ENCODE data around the gene SPSB4. TPM values are rescaled to one million over a fixed set of nuclear protein-coding genes. Genes with fewer than 3 reads are reported as not detected.

Gene SPSB4
- total RNA-seq, 1 experiment from 2014 or later = 0.05 TPM

DNA sequence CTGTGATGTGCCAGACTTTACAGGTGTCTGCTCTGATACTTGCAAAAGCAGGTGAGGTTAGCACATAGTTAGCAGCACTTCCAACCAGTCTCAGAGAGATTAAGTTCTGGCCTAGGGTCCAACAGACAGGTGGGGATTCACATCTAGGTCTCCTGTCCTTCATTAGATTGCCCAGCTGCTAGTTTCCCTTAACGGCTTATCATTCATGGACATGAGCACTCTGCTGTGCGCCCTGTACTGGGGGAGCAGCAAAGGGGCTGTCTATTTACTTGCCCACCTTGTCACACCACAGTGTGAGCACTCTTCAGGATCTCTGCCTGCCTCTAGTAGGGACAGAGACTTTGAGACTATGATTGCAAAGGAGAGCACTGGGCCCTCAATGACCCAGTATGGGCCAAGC is 8.7 kb downstream of the SPSB4 start:
- Histone ChIP-seq H3K9me3 (replicated peaks) (no peaks in the 10 kb centered on the region), H3K27me3 (replicated peaks) (peaks cover 8% of the 10 kb centered on the region; the same call in 1 of the 2 replicates), H3K36me3 (no peaks in the 10 kb centered on the region), H3K4me1 (replicated peaks) (no peaks in the 10 kb centered on the region), H3K27ac (no peak overlapping the region), H3K4me3 (no peak overlapping the region)
- DNase-seq (ENCODE audit: low read depth in 1 of 2, low spot score in 2 of 2) = no peak

DNA sequence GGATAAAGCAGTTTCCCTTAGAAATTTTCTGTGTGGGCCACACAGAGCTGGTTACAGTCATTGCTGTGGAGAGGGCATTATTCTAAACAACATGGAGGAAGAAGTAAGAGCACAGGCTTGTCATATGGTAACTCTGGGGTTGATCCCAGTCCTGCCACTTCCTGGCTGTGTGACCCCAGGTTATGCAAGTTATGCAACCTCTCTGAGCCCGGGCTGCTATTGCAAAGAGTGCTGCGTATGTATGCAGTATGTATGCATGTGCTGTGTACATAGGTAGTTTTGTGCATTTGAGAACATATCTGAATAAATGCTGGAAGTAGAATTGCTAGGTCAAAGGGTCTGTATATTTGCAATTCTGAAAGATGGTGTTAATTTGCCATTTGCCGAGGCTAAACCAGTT is 9.2 kb downstream of the SPSB4 start:
- H3K4me3 ChIP-seq = no peak overlapping the region
- no peak overlapping the region for H3K27ac ChIP-seq
- H3K9me3 ChIP-seq (replicated peaks) = no peaks in the 10 kb centered on the region
- peaks cover 8% of the 10 kb centered on the region; the same call in 1 of the 2 replicates for H3K27me3 ChIP-seq (replicated peaks)
- no peaks in the 10 kb centered on the region for H3K4me1 ChIP-seq (replicated peaks)
- no peak for DNase-seq (ENCODE audit: low read depth in 1 of 2, low spot score in 2 of 2)
- no peaks in the 10 kb centered on the region for H3K36me3 ChIP-seq

DNA sequence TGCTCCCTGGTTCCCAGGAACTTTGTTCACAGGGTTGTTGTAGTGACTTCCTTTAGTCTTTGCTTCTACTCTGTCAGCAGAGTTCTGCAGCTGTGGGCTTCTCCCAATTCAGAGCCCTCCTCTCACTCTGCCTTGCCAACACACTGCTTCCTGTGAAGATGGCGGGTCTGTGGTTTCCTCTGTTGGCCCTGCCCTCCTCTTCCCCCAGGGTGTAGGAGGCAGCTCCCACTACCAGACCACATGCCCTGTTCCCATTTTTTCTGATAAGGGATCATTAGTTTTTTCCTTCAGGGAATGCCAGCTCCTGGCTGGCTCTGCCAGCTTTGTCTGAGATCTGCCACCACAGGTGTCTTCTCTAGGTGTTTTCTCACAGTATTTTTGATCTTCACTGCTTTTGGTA is 12.7 kb downstream of the SPSB4 start:
- Histone ChIP-seq H3K27me3 (replicated peaks) (peaks cover 6% of the 10 kb centered on the region; the same call in 1 of the 2 replicates), H3K4me1 (replicated peaks) (no peaks in the 10 kb centered on the region), H3K4me3 (no peak overlapping the region), H3K9me3 (replicated peaks) (no peaks in the 10 kb centered on the region), H3K36me3 (no peaks in the 10 kb centered on the region), H3K27ac (no peak overlapping the region)
- DNase-seq (ENCODE audit: low read depth in 1 of 2, low spot score in 2 of 2) = no peak

DNA sequence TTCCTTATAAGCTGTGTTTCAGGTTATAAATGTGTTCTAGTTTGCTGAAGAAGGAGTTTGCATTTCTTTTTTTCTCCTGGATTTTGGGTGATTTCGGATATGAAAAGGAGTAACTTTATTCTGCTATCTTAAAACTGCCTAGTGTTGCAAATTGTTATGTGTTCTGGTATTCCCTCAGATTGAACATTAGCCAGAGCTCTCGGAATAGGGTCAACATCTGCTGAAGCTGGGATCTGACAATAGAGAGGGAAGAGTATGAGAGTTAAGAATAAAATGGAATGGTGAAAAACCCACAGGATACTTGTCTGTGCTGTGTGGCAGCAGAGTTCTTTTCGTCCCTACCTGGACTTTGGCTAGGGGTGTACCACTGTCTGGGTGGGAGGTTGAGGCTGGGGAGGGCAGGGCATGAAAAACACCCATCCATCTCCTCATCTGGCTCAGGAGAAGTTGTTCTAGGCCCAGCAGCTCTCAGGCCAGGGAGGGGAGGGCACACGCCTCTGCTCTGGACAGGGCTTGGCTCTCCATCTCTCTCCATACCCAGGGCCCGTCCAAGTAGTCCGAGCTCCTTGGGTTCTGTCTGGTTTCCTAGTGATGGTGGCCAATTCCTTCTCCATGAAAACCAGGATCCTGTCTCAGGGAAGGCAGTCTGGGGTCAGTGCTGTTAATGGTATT is 13.2 kb downstream of the SPSB4 start:
- Histone ChIP-seq H3K36me3 (no peaks in the 10 kb centered on the region), H3K4me3 (no peak overlapping the region), H3K4me1 (replicated peaks) (no peaks in the 10 kb centered on the region), H3K27ac (no peak overlapping the region), H3K27me3 (replicated peaks) (peaks cover 6% of the 10 kb centered on the region; the same call in 1 of the 2 replicates), H3K9me3 (replicated peaks) (no peaks in the 10 kb centered on the region)
- no peak for DNase-seq (ENCODE audit: low read depth in 1 of 2, low spot score in 2 of 2)

DNA sequence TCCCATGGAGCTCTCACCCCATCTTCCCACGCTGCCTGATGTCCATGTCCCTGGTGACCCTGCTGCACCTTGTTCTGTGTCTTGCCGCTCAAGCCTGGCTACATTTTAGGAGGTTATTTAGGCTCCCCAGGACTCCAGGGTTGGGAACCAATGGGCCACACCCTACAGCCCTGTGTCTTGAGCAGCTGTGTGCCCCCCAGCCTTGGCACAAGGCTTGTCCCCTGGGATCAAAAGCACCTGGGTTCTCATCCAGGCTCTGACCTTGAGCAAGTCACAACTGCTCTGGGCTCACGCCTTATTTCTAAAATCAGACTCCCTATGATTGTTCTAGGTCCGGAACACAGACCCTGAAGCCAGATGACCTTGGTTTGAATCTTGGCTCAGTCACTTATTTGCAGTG is 14.1 kb downstream of the SPSB4 start:
- no peak for DNase-seq (ENCODE audit: low read depth in 1 of 2, low spot score in 2 of 2)
- Histone ChIP-seq H3K27me3 (replicated peaks) (peaks cover 6% of the 10 kb centered on the region; the same call in 1 of the 2 replicates), H3K9me3 (replicated peaks) (no peaks in the 10 kb centered on the region), H3K36me3 (no peaks in the 10 kb centered on the region), H3K4me1 (replicated peaks) (no peaks in the 10 kb centered on the region), H3K4me3 (no peak overlapping the region), H3K27ac (no peak overlapping the region)

DNA sequence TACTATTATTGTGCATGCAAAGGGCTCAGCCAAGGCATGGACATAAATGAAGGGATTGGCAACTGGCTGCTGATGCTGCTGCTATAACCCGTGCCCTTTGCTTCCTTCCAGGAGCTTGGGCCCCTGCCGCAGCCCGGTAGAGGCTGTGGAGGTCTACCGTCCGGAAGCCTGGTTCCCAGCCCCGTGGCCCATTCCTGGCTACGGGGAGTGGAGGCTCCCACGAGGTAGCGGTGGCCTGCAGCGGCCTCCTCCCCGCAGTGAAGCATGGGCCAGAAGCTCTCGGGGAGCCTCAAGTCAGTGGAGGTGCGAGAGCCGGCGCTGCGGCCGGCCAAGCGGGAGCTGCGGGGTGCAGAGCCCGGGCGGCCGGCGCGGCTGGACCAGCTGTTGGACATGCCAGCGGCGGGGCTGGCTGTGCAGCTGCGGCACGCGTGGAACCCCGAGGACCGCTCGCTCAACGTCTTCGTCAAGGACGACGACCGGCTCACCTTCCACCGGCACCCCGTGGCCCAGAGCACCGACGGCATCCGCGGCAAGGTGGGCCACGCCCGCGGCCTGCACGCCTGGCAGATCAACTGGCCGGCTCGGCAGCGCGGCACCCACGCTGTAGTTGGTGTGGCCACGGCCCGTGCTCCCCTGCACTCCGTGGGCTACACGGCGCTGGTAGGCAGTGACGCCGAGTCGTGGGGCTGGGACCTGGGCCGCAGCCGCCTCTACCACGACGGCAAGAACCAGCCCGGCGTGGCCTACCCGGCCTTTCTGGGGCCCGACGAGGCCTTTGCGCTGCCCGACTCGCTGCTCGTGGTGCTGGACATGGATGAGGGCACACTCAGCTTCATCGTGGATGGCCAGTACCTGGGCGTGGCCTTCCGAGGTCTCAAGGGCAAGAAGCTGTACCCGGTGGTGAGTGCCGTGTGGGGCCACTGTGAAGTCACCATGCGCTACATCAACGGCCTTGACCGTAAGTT is 15.0 kb downstream of the SPSB4 start:
- H3K27me3 ChIP-seq (replicated peaks) = peaks cover 6% of the 10 kb centered on the region; the same call in 1 of the 2 replicates
- H3K9me3 ChIP-seq (replicated peaks) = no peaks in the 10 kb centered on the region
- H3K36me3 ChIP-seq = no peaks in the 10 kb centered on the region
- no peak for DNase-seq (ENCODE audit: low read depth in 1 of 2, low spot score in 2 of 2)
- H3K4me1 ChIP-seq (replicated peaks) = no peaks in the 10 kb centered on the region
- no peak overlapping the region for H3K4me3 ChIP-seq
- no peak overlapping the region for H3K27ac ChIP-seq

DNA sequence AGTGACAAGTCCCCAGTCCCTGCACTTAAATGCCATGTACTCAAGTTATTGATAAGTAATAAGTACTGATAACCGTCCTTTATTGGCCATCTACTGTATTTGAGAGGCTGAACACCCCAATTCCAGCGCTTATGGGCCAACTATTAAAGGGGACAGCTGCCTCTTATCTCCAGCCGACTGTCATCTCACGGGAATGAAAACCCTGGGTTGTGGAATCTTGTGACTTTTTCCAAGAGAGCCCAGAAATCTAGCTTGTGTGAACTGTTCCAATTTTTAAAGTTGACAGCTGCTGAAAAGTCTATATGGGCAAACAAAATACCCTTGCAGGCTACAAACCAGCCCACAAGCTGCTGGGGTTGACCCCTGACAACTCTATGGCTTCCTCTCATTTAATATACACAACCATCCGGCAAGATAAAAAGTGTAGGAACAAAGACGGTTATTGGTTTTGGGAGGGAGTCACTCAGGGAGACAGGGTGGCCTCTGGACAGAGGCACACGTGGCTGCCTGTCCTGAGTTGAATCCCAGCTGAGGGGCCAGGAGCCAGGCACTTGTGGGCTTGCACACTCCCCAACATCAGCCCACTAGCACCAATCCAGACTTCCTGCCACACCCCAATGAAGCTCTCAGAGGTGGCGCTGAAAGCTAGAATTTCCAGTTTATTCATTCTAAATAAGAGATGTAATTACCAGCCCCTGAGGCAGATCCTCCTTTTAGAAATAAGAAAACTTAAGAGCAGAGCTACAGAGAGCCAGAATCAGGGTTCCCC is 16.2 kb downstream of the SPSB4 start:
- peaks cover 6% of the 10 kb centered on the region; the same call in 1 of the 2 replicates for H3K27me3 ChIP-seq (replicated peaks)
- no peak overlapping the region for H3K4me3 ChIP-seq
- H3K4me1 ChIP-seq (replicated peaks) = no peaks in the 10 kb centered on the region
- no peak overlapping the region for H3K27ac ChIP-seq
- no peaks in the 10 kb centered on the region for H3K36me3 ChIP-seq
- no peak for DNase-seq (ENCODE audit: low read depth in 1 of 2, low spot score in 2 of 2)
- H3K9me3 ChIP-seq (replicated peaks) = no peaks in the 10 kb centered on the region

DNA sequence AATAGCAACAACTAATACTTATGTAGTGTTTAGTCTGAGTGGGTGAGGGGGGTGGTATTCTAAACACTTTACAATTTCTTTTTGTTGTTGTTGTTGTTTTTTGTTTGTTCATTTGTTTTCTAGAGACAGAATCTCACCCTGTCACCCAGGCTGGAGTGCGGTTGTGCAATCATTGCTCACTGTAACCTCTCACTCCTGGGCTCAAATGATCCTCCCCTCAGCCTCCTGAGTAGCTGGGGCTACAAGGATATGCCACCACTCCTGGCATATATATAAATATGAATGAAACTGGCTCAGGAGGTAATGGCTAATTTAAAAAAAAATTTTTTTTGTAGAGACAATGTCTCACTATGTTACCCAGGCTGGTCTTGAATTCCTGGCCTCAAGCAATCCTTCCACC is 19.1 kb downstream of the SPSB4 start:
- DNase-seq (ENCODE audit: low read depth in 1 of 2, low spot score in 2 of 2) = no peak
- no peak overlapping the region for H3K4me3 ChIP-seq
- H3K4me1 ChIP-seq (replicated peaks) = no peaks in the 10 kb centered on the region
- H3K27ac ChIP-seq = no peak overlapping the region
- no peaks in the 10 kb centered on the region for H3K9me3 ChIP-seq (replicated peaks)
- no peaks in the 10 kb centered on the region for H3K27me3 ChIP-seq (replicated peaks)
- H3K36me3 ChIP-seq = no peaks in the 10 kb centered on the region

DNA sequence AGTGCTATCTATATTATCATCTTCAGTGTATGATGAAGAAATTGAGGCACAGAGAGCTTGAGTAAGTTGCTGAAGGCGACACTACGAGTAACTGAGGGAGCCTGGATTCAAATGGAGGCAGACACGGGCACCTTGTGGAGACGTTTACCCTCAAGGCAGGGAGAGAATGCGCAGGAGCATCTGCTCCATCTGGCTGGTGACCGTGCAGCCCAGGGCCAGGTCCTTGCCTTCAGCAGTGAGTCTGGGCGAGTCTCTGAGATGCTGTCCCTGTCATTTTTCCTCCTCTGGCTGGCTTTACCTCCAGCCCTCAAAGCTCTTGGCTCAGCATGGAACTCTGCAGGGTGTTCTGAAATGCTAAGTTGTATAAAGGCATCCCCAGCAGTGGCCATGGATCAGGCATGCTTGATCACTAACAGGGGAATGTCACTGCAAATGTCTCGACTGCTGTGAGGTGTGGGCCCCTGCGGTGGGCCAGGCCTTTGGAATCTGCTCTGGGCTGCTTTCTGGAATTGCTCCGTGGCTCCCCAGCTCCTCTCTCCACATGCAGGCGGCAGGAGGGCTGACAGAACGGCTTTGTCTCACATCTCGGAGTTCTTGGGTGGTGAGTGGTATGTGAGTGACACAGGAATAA is 19.7 kb downstream of the SPSB4 start:
- no peak for DNase-seq (ENCODE audit: low read depth in 1 of 2, low spot score in 2 of 2)
- Histone ChIP-seq H3K27ac (no peak overlapping the region), H3K27me3 (replicated peaks) (no peaks in the 10 kb centered on the region), H3K9me3 (replicated peaks) (no peaks in the 10 kb centered on the region), H3K4me1 (replicated peaks) (no peaks in the 10 kb centered on the region), H3K4me3 (no peak overlapping the region), H3K36me3 (no peaks in the 10 kb centered on the region)

DNA sequence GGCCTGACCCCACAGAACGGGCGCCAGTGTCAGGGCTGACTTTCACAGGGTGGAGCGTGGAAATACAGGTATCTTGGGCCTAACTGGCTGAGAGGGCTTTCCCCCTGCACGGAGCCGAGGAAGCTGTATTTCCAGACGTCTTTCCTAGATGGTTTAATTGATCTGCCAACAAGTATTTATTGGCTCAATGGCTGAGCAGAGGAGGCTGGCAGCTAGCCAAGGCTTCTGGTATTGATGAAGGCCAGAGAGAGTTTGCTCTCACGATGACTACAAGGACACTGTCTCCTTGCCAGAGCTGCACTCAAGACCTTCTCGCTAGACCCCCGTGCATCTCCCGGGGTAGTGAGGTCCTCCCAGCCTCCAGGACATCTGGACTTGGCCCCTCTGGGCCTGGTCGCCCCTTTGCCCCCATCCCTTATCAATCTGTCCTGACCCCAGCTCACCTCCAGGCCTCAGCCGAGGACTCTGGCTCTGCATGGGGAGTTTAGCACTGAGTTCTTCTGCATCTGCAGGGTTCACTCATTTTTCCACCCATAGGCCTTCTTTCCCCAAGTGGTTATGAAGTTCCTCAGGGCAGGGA is 20.6 kb downstream of the SPSB4 start:
- DNase-seq (ENCODE audit: low read depth in 1 of 2, low spot score in 2 of 2) = no peak
- no peaks in the 10 kb centered on the region for H3K36me3 ChIP-seq
- H3K9me3 ChIP-seq (replicated peaks) = no peaks in the 10 kb centered on the region
- H3K4me3 ChIP-seq = no peak overlapping the region
- H3K27me3 ChIP-seq (replicated peaks) = no peaks in the 10 kb centered on the region
- H3K27ac ChIP-seq = no peak overlapping the region
- no peaks in the 10 kb centered on the region for H3K4me1 ChIP-seq (replicated peaks)

DNA sequence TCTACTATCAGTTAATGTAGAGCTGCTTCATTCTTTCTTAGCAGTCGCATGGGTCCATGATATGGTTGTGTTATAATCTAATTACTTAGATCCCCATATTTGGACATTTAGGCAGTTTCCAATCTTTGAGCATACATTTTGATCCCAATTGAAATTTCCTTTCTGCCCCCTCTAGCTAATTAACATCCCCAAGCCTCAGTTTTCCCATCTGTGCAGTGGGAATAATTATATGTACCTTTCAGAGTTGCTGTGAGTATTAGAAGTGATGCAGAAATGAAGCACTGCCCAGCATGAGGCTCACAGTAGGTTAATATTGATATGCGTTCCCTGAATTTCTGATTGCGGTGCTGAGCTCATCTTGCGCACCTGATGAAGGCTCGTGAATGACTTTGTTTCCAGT is 21.8 kb downstream of the SPSB4 start:
- no peak for DNase-seq (ENCODE audit: low read depth in 1 of 2, low spot score in 2 of 2)
- Histone ChIP-seq H3K36me3 (no peaks in the 10 kb centered on the region), H3K9me3 (replicated peaks) (no peaks in the 10 kb centered on the region), H3K4me3 (no peak overlapping the region), H3K27me3 (replicated peaks) (0 out of 2 replicates have a peak, but pooled peaks cover 5% of the 10 kb centered on the region), H3K27ac (no peak overlapping the region), H3K4me1 (replicated peaks) (no peaks in the 10 kb centered on the region)

DNA sequence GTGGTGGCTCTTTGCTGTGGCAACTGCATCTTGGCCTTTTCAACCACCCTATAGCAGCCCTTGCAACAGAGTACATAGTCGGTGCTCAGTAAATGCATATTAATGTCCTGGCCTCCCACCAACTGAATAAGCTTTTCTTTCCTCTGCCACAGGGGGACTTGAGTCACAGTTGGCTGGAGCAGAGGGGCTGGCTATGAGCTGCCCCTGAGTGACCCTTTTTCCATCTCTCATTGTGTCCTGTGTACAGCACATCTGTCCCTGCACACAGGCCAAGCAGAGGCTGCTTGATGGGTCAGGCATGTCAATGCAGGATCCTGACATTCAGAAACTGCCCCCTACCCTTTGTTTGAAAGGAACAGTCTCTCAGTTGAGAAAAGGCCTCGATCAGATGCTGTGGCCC is 22.4 kb downstream of the SPSB4 start:
- Histone ChIP-seq H3K4me3 (no peak overlapping the region), H3K9me3 (replicated peaks) (no peaks in the 10 kb centered on the region), H3K27me3 (replicated peaks) (0 out of 2 replicates have a peak, but pooled peaks cover 5% of the 10 kb centered on the region), H3K36me3 (no peaks in the 10 kb centered on the region), H3K4me1 (replicated peaks) (no peaks in the 10 kb centered on the region), H3K27ac (no peak overlapping the region)
- no peak for DNase-seq (ENCODE audit: low read depth in 1 of 2, low spot score in 2 of 2)

DNA sequence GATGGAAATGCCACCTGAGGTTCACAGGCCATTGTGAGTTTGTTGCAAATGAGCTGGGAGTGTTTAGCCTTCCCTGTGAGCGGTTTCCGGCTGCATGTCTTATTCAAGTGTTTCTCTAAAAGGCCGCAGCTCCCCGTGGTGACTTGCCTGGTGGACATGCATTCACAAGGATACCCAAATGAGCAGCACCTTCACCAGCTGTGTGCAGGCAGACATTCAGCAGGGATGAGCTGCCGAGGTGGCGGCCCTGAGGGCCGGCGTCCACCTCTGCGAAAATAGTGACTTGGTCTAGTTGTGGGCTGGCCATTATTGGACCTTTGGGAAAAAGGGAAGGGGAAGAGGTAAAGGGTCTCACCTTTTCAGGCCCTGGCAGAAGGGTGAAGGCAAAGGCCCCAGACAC is 23.4 kb downstream of the SPSB4 start:
- DNase-seq (ENCODE audit: low read depth in 1 of 2, low spot score in 2 of 2) = no peak
- H3K36me3 ChIP-seq = no peaks in the 10 kb centered on the region
- H3K9me3 ChIP-seq (replicated peaks) = no peaks in the 10 kb centered on the region
- H3K27ac ChIP-seq = no peak overlapping the region
- H3K4me3 ChIP-seq = no peak overlapping the region
- 0 out of 2 replicates have a peak, but pooled peaks cover 5% of the 10 kb centered on the region for H3K27me3 ChIP-seq (replicated peaks)
- H3K4me1 ChIP-seq (replicated peaks) = no peaks in the 10 kb centered on the region
